ENCODE results near the gene C6orf15.

Gene C6orf15

GRCh38 chr6:31122791-31123706 is 10.7 kb upstream of the C6orf15 start:
- no peak overlapping the region for H3K4me3 ChIP-seq (ENCODE audit: low read depth, low read length)
- DNase-seq (ENCODE audit: low read depth), result peak; percentile 90
- TF ChIP-seq, protein P1, sequence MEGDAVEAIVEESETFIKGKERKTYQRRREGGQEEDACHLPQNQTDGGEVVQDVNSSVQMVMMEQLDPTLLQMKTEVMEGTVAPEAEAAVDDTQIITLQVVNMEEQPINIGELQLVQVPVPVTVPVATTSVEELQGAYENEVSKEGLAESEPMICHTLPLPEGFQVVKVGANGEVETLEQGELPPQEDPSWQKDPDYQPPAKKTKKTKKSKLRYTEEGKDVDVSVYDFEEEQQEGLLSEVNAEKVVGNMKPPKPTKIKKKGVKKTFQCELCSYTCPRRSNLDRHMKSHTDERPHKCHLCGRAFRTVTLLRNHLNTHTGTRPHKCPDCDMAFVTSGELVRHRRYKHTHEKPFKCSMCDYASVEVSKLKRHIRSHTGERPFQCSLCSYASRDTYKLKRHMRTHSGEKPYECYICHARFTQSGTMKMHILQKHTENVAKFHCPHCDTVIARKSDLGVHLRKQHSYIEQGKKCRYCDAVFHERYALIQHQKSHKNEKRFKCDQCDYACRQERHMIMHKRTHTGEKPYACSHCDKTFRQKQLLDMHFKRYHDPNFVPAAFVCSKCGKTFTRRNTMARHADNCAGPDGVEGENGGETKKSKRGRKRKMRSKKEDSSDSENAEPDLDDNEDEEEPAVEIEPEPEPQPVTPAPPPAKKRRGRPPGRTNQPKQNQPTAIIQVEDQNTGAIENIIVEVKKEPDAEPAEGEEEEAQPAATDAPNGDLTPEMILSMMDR (conservative IDR thresholded peaks at IDR 0.05; ENCODE audit: low read depth, low read length), result no peak

GRCh38 chr6:31121131-31121790 is 8.9 kb upstream of the C6orf15 start:
- TF ChIP-seq, protein P1 (conservative IDR thresholded peaks at IDR 0.05; ENCODE audit: low read depth, low read length), result no peak
- DNase-seq (ENCODE audit: low read depth), result no peak

DNA sequence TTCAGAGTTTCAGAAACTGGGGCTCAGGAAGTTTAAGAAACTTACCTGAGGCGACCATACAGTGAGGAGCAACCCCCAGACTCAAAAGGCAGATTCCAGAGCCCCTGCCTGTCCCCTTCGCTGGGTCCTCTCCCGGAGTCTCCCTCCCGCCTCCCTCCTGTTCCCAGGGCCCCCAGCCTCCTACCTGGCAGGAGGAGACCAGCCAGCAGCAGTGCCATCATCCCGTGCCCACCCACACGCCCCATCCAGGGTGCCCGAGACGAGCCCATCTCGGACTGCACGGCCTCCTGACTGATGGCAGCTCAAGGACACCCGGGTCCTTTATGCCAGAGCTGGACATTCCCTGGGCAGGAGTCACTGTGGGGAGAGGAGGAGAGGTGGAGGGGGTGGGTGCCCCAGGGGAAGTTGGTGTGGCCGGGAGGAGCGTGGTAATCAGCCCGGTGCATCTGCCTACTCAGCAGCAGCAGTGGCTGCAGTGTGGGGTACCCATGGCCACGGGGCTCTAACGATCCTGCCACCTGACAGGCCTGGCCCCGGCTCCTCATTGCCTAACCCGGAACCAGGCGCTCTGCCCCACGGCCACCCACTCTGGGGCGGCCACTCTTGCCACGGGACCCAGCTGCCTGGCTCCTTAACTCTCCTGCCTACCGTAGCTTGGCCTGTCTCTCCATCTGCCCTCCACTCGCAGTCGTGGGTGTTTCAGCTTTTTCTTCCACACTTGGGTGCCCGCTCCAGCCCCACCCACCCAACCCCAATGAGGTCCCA is 8.0 kb upstream of the C6orf15 start, which contains the start of gene CDSN:
Gene CDSN, minus strand, starts transcription at position 296 of the 765 bp plus-strand sequence. Its CDS starts 27 bp downstream, at position 269.
- no peak for DNase-seq (ENCODE audit: low read depth)
- TF ChIP-seq, protein P1 (conservative IDR thresholded peaks at IDR 0.05; ENCODE audit: low read depth, low read length), result no peak

More at GRCh38 chr6:31121131-31121790, 8.9 kb upstream of the C6orf15 start:
- H3K4me3 ChIP-seq (ENCODE audit: low read depth, low read length), result no peak overlapping the region

GRCh38 chr6:31118178-31118577 is 5.8 kb upstream of the C6orf15 start:
- no peak overlapping the region for H3K4me3 ChIP-seq (ENCODE audit: low read depth, low read length)
- TF ChIP-seq, protein P1 (conservative IDR thresholded peaks at IDR 0.05; ENCODE audit: low read depth, low read length), result no peak
- DNase-seq (ENCODE audit: low read depth), result no peak

More for the DNA sequence above, 8.0 kb upstream of the C6orf15 start, which contains the start of gene CDSN:
- no peak within 1 kb of the TSS for H3K4me3 ChIP-seq (ENCODE audit: low read depth, low read length)

- peak overlapping the region; percentile 21 for H3K4me3 ChIP-seq (ENCODE audit: low read depth, low read length)
- DNase-seq (ENCODE audit: low read depth), result peak; percentile 36
- TF ChIP-seq, protein P1 (conservative IDR thresholded peaks at IDR 0.05; ENCODE audit: low read depth, low read length), result no peak
Measured at GRCh38 chr6:31116661-31117385, 4.4 kb upstream of the C6orf15 start.

DNA sequence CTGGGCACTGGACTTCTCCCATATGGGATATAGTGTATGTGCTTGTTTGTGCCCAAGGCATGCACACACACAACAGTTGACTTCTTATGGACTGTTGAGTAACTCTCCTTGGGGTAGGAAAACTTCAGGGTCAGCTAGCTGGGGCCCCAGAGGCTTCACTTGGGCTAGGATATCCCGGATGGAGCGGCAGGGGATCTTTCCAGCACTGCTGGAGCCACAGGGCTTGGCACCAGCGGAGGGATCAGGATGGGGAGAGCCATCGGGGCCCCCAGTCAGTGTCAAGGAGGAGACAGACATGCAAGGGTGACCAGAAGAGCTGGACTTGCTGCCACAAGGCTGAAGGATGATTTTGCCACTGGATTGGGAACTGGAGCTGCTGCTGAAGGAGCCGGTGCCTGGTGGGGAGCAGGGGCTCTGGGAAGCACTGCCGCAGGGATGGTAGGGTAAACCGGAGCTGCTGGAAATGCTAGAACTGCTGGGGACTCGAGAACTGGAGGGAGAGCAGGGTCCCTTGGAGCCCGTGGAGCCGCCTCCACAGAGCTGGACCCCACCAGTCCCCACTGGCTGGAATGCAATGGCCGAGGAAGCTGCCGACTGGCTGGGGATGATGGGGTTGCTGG is 3.7 kb upstream of the C6orf15 start:
- TF ChIP-seq, protein P1 (conservative IDR thresholded peaks at IDR 0.05; ENCODE audit: low read depth, low read length), result no peak
- no peak overlapping the region for H3K4me3 ChIP-seq (ENCODE audit: low read depth, low read length)
- DNase-seq (ENCODE audit: low read depth), result no peak
